Activated T-helper 9 cell treated with anti-CD3 and anti-CD28 coated beads, Interleukin-2, amount 50 U/mL, for 16 hours (primary cell): ENCODE data around the gene GNE.
"Not testable (repeated sequence)": the region's sequence is repeated elsewhere in the genome, so short reads cannot be mapped to it uniquely, and the experiment has no call there.

Experiments used
- DNase-seq: peaks from one replicate; pipeline ENCODE4 v3.0.0-alpha.2; 2020; ENCODE audit warnings: low read depth

Gene GNE, protein sequence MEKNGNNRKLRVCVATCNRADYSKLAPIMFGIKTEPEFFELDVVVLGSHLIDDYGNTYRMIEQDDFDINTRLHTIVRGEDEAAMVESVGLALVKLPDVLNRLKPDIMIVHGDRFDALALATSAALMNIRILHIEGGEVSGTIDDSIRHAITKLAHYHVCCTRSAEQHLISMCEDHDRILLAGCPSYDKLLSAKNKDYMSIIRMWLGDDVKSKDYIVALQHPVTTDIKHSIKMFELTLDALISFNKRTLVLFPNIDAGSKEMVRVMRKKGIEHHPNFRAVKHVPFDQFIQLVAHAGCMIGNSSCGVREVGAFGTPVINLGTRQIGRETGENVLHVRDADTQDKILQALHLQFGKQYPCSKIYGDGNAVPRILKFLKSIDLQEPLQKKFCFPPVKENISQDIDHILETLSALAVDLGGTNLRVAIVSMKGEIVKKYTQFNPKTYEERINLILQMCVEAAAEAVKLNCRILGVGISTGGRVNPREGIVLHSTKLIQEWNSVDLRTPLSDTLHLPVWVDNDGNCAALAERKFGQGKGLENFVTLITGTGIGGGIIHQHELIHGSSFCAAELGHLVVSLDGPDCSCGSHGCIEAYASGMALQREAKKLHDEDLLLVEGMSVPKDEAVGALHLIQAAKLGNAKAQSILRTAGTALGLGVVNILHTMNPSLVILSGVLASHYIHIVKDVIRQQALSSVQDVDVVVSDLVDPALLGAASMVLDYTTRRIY

GRCh38 chr9:36258208-36258995 lies at the start of gene GNE:
GNE (minus strand) TSS chr9:36258448; CDS start chr9:36249355, 9,093 bp downstream.
- peak; percentile 97 for DNase-seq

DNA sequence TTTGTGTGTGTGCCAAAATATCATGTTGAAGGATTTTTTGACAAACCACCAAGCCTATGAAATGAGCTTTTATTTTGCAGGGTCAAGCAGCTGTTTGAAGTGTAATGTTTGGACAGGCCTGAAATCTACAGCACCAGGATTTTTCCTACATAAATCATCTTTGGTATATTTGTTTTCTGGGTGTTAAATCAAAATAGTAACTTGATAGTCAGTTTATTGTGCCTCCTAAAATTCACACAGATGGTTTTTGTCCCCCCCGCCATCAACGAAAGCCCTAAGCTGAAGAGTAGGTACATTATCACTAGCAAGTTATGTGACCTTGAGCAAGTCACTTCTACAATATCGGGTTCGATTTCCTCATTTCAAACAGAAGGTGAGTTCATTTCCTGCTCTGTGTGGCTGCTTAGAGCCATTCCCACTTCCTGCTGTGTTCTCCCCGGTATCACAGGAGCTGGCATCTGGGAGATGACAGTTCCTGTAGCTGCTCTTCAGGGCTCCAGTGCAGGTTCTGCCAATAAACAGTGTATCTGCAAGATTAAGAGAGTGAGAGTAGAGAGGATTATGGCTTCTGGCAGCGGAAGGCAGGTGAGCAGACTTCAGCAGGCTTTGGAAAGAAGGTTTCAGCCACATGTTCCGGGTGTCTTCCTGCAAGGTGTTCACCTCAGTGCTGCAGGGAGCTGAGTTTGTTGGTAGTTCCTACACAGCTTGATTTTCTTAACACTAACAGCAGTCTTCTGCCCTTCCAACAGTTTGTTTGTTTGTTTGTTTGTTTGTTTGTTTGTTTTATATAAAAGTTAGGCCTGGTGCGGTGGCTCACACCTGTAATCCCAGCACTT lies 48.4 kb upstream of the GNE start:
- DNase-seq = no peak

DNA sequence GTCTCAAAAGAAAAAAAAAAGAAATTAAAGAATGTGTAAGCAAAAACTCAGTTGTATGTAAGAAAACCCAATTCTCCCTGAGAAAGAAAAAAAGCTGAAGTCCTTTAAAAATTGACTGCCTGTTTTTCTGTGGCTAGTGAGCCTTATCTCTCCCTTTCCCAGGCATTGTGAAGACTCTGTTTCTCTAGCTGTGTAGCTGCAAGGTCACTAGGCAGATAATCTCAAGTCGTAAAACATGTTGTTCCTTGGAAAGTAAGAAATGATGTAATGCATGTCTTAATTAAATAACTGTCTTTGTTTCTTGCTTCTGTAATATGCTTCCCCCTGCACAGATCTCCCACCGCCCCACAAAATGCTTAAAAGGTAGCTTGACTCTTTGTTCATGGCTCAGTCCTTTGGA lies 46.1 kb upstream of the GNE start:
- not testable (repeated sequence) for DNase-seq

GRCh38 chr9:36301227-36301626 lies 43.0 kb upstream of the GNE start:
- DNase-seq = no peak

GRCh38 chr9:36298566-36298965 lies 40.3 kb upstream of the GNE start:
- no peak for DNase-seq

DNA sequence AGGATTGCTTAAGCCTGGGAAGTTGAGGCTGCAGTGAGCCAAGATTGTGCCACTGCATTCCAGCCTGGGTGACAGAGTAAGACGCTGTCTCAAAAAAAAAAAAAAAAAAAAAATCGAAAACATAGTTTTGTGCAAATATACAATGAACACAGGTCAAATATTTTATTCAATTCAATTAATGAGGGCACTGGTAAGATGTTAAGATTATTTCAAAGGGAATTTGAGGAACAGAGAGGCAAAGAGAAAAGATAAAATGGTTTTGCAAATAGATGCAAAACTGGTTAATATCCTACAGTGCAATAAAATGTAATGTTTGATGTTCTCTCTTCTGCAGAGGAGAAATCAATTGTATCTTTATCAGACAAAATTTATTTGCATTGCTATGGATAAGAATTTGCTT lies 39.5 kb upstream of the GNE start:
- DNase-seq = no peak

DNA sequence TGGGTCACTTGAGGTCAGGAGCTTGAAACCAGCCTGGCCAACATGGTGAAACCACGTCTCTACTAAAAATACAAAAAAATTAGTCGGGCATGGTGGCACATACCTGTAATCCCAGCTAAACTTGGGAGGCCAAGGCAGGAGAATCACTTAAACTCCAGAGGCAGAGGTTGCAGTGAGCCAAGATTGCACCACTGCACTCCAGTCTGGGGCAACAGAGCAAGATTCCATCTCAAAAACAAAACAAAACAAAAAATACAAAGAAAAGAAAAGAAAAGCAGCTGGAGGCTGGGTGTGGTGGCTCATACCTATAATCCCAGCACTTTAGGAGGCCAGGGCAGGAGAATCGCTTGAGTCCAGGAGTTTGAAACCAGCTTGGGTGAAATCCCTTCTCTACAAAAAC lies 36.7 kb upstream of the GNE start:
- not testable (repeated sequence) for DNase-seq

GRCh38 chr9:36293918-36294317 lies 35.7 kb upstream of the GNE start:
- DNase-seq = no peak

DNA sequence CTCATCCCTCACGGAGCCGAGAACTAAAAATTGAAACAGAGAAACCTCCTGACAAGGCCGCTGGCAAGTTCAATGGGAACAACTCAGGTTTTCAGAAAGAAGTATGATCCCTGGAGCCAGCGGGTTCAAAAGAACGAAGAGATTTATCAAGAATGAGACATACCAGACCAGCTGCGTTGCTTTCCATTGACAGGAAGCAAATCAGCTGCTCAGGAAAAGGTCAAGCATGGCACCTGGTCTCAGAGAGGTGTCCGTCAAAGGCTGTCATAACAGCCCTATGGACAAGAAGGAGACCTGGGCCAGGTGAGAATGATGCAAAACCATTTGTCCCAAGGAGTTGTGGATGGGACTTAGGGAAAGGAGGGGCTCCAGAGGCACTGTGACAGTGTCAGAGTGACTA lies 34.9 kb upstream of the GNE start:
- no peak for DNase-seq

GRCh38 chr9:36292641-36293040 lies 34.4 kb upstream of the GNE start:
- DNase-seq = no peak

GRCh38 chr9:36290996-36291395 lies 32.7 kb upstream of the GNE start:
- DNase-seq = no peak

GRCh38 chr9:36289836-36290435 lies 31.7 kb upstream of the GNE start:
- DNase-seq = no peak

DNA sequence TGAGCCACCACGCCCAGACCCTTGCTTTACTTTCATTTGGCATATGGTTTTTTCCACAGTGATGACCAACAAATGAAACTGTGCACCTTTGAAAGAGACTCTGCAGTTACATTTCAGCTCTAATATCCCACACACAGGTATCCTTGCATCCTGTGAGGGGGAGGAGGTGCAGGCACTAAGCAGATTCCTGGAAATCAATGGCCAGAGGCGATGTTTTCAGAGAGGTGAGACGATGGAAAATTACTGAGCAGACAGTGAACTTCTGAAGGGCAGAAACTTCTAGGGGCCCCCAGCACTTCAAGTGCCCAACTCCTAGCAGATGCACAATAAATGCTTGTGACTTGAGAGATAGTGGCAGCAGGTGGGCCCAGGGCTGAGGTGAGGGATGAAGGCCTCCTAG lies 29.8 kb upstream of the GNE start:
- no peak for DNase-seq

DNA sequence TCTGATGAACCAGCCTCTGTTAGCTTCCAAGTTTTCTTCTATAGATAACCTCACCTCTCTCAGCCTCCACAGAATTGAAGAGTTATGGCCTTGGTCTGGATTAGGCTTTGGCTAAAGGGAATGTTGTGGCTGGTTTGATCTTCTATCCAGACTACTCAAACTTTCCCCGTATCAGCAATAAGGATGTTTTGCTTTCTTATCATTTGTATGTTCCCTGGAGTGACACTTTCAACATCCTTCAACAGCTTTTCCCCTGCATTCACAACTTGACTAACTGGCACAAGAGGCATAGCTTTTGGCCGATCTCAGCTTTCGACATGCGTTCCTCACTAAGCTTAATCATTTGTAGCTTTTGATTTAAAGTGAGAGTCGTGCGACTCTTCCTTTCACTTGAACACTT lies 28.1 kb upstream of the GNE start:
- no peak for DNase-seq

GRCh38 chr9:36284226-36284625 lies 26.0 kb upstream of the GNE start:
- DNase-seq = no peak

- no peak for DNase-seq
Measured at GRCh38 chr9:36282275-36282674, 24.0 kb upstream of the GNE start.

- DNase-seq = no peak
Measured at GRCh38 chr9:36280989-36281388, 22.7 kb upstream of the GNE start.

DNA sequence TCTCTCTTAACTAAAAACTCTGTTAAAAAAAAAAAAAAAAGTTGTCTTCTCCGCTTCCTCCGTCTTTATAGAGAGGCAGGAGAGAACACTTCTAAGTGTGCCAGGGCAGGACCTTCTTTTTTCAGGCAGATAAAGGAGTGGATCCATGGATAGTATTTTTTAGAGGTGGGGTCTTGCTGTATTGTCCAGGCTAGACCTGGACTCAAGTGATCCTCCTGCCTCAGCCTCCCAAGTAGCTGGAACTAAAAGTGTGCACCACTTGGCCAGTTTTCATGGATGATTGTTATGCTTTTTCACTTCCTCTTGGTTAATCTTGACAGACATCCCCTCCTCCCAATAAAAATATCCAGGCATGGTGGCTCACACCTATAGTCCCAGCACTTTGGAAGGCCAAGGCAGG lies 20.0 kb upstream of the GNE start:
- no peak for DNase-seq

DNA sequence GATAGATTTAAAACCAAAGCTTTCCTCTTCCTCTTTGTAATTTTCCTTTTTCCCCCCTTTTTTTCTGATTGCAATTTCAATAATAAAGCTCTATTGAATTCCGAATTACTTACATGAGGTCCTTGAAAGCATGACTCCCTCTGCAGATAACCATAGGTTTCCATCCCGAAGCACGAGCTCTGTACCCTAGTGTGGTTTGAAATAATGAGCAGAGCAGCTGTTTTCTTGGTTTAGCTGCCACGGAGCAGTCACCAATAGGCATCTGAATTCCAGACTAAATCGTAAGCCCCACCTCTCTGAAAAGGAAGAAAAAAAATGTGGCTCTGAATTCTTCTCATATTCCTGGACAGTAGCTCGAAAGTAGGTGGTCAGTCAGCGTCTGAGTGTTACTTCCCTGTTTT lies 18.5 kb upstream of the GNE start:
- DNase-seq = no peak

DNA sequence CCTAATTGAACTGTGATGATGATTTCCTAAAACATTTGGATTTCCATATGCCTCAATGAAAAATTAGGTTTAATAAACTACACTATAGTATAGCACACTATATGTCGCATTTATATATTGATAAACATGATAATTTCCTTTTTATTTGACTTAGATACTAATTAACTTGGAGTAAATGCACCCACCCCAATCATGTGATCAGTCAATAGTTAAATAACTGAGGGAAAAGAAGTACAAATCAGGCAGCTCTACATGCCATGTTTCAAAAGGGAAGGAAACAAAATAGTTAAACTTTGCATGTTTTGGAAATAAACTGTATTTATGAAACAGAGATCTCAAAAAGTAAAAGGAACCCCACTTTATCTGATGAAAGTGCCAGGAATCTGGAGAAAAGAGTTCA lies 18.0 kb upstream of the GNE start:
- no peak for DNase-seq

DNA sequence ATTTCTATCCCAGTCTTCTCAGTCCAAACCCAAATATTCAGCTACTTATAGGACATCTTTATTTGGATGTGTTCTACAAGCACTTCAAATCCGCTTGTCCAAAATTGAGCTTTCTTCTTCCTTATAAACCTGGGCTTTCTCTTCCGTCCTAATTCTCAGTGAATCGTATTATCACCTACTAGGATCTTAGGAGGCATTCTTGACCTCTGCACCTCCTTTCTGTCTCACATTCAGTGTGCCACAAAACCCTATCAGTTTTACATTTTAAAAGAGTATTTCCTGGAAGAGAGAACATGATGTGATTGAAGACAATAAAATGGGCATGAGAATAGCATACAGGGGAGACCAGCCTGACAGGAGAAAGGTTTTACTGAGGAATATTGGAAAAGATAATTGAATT lies 16.8 kb upstream of the GNE start:
- no peak for DNase-seq
